HG02610 (cell line): Measurements from ENCODE around the gene ZNF236.

Experiments used
- ATAC-seq: cut with Tn5 transposase; IDR thresholded peaks from one replicate; pipeline ENCODE4 v1.9.1; 2021; ENCODE audit warnings: mild to moderate bottlenecking, moderate library complexity; ENCODE audit not compliant: unreplicated experiment

ZNF236 gene

GRCh38 chr18:76819411-76820136 is 2.8 kb upstream of the ZNF236 start:
- no peak for ATAC-seq

- peak; percentile 10 for ATAC-seq
These were observed 942 bp upstream of the ZNF236 start for GRCh38 chr18:76821356-76821874.

GRCh38 chr18:76821875-76822505 is 367 bp upstream of the ZNF236 start:
- ATAC-seq, result peak; percentile 46

- no peak for ATAC-seq
These were observed 793 bp downstream of the ZNF236 start for GRCh38 chr18:76823161-76823538.

- ATAC-seq, result no peak
These were observed 1.2 kb downstream of the ZNF236 start for GRCh38 chr18:76823587-76824011.

GRCh38 chr18:76824145-76824676 is 1.9 kb downstream of the ZNF236 start:
- no peak for ATAC-seq

- ATAC-seq, result no peak
These were observed 2.4 kb downstream of the ZNF236 start for GRCh38 chr18:76824754-76825153.

GRCh38 chr18:76827205-76828200 is 5.1 kb downstream of the ZNF236 start:
- ATAC-seq, result no peak

- no peak for ATAC-seq
These were observed 12.0 kb downstream of the ZNF236 start for GRCh38 chr18:76834379-76834778.

- ATAC-seq, result no peak
These were observed 13.0 kb downstream of the ZNF236 start for GRCh38 chr18:76835380-76835779.

- ATAC-seq, result no peak
These were observed 14.7 kb downstream of the ZNF236 start for GRCh38 chr18:76837071-76837470.

- no peak for ATAC-seq
These were observed 15.8 kb downstream of the ZNF236 start for GRCh38 chr18:76838182-76838581.

GRCh38 chr18:76839086-76839794 is 16.9 kb downstream of the ZNF236 start:
- no peak for ATAC-seq

- ATAC-seq, result no peak
These were observed 20.6 kb downstream of the ZNF236 start for GRCh38 chr18:76842837-76843530.

- no peak for ATAC-seq
These were observed 21.8 kb downstream of the ZNF236 start for GRCh38 chr18:76844144-76844543.

GRCh38 chr18:76844742-76845477 is 22.6 kb downstream of the ZNF236 start:
- ATAC-seq, result no peak

GRCh38 chr18:76846217-76846616 is 23.9 kb downstream of the ZNF236 start:
- ATAC-seq, result no peak

GRCh38 chr18:76847916-76848315 is 25.6 kb downstream of the ZNF236 start:
- ATAC-seq, result no peak

- ATAC-seq, result no peak
These were observed 27.8 kb downstream of the ZNF236 start for GRCh38 chr18:76850112-76850511.
